GM21390 (cell line): ENCODE data around the gene GUCY1A2.

Experiments used
- ATAC-seq: cut with Tn5 transposase; IDR thresholded peaks from one replicate; pipeline ENCODE4 v1.9.1; 2021; ENCODE audit not compliant: unreplicated experiment

Gene GUCY1A2

DNA sequence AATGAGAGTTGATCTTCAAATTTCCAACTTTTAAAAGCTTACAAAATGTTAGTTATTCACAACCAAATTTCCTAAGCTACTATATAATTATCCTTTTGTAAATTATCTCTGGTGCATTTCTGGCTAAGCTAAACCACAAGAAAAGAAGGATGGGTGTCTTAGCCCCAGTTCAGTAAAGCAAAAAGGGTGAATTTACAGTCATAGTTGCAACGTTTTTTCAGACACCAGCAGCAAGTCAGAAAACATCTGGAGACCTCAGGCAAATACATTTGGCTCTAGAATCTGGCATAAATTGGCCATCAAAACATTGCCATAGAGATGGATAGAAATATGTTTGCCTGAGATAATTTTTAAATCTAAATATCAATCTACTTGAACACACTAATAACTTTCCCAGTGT lies 257.0 kb downstream of the GUCY1A2 start:
- no peak for ATAC-seq

DNA sequence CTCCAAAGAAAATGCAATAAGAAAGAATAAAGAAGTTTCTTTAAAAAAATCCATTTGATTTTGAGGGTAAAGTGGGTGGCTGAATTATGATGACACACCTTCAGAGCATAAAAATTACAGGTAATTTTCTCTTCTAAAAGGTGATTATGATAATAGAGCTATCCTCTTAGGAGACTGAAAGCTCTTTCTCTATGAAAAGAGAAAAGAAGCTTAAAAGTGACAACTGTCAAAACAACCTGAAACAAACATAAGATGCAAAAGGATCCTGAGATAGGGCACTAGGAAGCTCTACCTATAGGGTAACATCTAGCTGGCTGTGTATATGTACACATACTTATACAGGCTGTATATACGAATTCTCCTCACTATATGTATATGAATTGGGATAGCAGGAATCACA lies 270.2 kb downstream of the GUCY1A2 start:
- ATAC-seq, result no peak

GRCh38 chr11:106745941-106746340 lies 272.3 kb downstream of the GUCY1A2 start:
- no peak for ATAC-seq

DNA sequence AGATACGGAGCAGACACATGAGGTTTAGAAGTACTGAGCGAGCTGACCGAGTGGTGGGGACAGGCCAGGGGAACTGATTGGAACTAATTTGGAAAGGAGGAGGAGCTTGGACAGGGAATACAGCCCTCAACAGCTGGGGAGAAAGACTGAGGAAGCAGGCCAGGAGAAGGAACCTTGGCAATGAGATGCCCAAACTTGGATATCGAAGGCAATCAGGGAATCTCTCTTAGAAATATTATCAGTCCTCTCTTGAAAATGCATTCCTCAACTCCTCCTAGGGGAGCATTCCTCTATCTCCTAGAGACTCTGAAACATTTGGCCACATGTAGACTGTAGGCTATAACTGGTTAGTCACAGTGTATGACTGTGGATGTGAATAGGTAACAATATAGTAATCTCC lies 284.6 kb downstream of the GUCY1A2 start:
- no peak for ATAC-seq

GRCh38 chr11:106728859-106729258 lies 289.4 kb downstream of the GUCY1A2 start:
- no peak for ATAC-seq

DNA sequence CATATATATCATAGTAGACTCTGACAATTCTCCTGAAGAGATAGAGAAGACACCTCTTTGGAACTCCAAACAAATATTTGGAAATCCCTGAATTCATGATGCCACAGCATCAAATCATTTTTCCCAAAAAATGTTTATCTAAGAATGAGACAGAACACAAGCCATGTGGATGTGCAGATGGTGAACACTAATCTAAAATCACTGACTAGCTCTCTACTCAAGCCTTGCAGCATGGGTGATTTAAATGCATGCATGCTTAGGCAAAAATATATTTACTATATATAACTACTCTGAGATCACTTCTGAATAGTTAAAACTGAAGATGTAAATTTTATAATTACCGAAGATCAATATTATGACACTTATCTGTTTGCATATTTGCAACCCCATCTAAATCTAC lies 289.9 kb downstream of the GUCY1A2 start:
- no peak for ATAC-seq

DNA sequence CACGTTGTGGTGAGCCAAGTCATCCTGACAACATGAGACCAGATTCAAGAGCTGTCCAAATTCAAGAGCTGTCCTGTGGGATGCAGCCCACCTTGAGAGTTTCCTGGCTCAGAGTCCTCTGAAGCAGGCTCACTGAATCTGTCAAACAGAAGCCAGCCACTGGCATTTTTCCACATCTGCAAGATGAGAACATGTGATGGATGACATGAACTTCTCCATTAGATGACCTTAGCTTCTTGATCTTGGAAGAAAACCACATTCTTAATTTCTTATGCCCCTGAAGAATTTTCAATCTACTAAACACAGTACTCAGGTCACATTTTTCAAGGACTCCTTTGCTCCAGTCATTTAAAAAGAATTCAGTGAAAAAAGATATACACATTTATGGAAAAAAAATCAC lies 291.0 kb downstream of the GUCY1A2 start:
- no peak for ATAC-seq

DNA sequence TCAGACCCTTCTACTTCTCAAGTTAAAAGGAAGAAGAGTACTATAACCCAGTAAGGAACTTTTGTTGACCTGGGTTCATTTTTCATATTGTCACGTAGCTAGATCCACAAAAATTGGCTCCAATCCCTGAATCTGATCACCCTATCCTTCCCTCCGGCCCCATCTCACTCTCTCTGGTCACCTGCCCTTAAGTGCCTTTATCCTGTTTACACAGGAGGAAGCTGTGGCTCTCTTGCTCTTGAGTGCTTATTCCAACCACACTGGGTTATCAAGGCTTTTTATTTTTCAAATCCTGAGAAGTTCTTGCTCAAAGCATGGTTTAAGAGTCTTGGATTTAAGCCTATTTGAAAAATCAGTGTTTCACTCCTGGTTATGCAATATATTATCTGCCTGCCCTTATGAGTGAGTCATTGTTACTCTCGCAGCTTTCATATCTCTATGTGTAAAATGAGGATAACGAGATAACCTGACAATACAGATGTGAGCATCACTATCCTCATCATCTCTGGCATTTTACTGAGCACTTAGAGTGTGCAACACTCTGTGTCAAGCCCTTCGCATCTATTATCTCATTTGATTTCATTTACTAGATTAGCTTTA lies 293.9 kb downstream of the GUCY1A2 start:
- no peak for ATAC-seq

DNA sequence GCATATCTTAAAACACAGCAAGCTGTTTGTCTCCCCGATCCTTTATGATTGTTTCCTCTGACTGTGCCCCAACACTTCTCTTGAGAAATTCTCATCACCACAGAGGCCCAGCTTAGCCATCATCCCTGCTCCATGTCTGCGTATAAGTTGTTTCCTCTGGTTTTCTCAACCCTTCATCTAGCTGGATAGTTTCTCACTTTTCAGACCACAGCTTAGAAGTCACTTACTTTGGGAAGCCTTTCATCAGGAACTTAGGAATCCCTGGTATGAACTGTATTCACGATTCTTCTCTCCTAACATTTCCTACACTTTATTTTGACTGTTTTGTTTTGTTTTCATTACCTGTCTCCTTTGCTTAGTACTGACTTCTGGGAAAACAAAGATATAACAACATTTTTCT lies 295.2 kb downstream of the GUCY1A2 start:
- ATAC-seq, result no peak

- no peak for ATAC-seq
Observed at GRCh38 chr11:106717222-106717621, 301.1 kb downstream of the GUCY1A2 start.

- no peak for ATAC-seq
Observed at GRCh38 chr11:106714199-106714598, 304.1 kb downstream of the GUCY1A2 start.

DNA sequence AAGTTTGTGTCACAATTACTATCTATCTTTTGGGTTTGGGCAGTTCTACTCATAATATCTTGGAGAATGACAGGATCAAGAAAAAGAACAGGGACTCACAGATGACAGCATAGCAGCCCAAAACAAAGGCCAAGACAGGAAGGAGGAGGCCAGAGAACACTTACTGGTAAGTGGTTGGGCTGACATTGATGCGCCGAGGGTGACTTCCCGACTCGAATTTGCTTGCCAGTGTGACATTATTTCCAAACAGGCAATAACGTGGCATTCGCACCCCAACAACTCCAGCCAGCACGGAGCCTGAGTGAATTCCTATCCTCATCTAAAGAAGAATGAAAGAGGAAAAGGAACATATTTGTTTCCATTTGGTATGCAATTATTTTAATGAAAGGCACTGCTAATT lies 309.9 kb downstream of the GUCY1A2 start:
- ATAC-seq, result no peak

GRCh38 chr11:106706355-106706754 lies 311.9 kb downstream of the GUCY1A2 start:
- ATAC-seq, result no peak

DNA sequence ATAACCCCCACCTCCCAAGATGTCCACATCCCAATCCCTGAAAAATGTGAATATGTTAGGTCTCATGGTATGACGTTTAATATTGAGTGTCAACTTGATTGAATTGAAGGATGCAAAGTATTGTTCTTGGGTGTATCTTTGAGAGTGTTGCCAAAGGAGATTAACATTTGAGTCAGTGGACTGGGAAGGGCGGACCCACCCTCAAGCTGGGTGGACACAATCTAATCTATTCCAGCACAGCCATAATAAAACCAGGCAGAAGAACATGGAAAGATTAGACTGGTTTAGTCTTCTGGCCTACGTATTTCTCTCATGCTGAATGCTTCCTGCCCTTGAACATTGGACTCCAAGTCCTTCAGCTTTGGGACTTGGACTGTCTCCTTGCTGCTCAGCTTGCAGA lies 315.5 kb downstream of the GUCY1A2 start:
- ATAC-seq, result no peak

GRCh38 chr11:106697058-106697457 lies 321.2 kb downstream of the GUCY1A2 start:
- ATAC-seq, result no peak

GRCh38 chr11:106695506-106695905 lies 322.8 kb downstream of the GUCY1A2 start:
- no peak for ATAC-seq

GRCh38 chr11:106694501-106694900 lies 323.8 kb downstream of the GUCY1A2 start:
- ATAC-seq, result no peak

- no peak for ATAC-seq
Observed at GRCh38 chr11:106691807-106692365, 326.4 kb downstream of the GUCY1A2 start.

- ATAC-seq, result no peak
Observed at GRCh38 chr11:106690923-106691322, 327.4 kb downstream of the GUCY1A2 start.

DNA sequence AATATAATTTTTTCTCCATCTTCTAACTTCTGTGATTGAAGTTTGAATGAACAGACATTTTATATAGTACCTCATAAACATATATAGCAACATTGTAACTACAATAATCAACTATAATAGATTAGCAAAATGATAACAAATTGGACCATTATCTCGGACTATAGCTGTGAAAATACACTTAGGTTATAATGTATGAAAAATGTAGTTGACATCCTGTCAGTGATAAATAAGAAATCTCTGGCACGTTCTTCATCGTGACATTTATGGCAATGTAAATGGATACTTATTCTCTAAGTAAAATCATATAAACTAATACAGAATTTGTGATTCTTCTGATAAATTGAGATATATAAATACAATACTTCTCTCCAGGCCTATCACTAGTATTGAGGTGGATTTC lies 333.3 kb downstream of the GUCY1A2 start:
- ATAC-seq, result no peak

GRCh38 chr11:106683435-106683834 lies 334.8 kb downstream of the GUCY1A2 start:
- ATAC-seq, result no peak

GRCh38 chr11:106681435-106681834 lies 336.8 kb downstream of the GUCY1A2 start:
- no peak for ATAC-seq

DNA sequence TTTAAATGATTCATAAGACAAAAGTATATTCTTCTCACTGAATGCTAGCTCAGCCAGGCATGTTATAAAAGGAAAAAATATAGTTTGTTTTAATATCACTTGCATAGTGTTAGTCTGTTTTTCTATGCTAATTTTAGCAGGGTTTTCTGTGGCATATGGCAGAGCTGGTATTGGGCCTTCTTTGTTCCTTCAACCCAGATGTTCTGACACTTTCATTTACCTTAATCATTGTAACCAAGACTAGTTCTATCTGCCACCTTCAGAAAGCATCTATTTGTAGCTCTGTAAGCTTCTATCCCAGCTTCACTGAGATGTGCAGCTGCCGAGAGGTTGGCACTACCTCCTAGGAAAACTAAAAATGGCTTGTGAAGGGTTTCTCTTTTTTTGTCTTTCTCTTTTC lies 338.7 kb downstream of the GUCY1A2 start:
- ATAC-seq, result no peak
